Neural progenitor cell (in vitro differentiated cells): ENCODE data around the gene PPP2CA. TPM values are rescaled to one million over a fixed set of nuclear protein-coding genes. Genes with fewer than 3 reads are reported as not detected.

Experiments
- DNase-seq: peaks from one replicate; pipeline ENCODE4 v3.0.0-alpha.2; 2016; ENCODE audit warnings: low spot score
- H2AFZ ChIP-seq: fragments of 200-600 bp; sonication (generic); replicated peaks from 2 replicates; pipeline ENCODE4 v1.6.1; 2016; ENCODE audit warnings: antibody characterized with exemption
- H3F3A ChIP-seq: fragments of 200-600 bp; sonication (generic); 2 replicates; pipeline ENCODE4 v1.6.1; 2016; ENCODE audit warnings: antibody characterized with exemption, low read depth
- H3K27ac ChIP-seq: fragments of 200-600 bp; sonication (generic); 2 replicates; pipeline ENCODE4 v1.5.1; 2016; ENCODE audit warnings: mild to moderate bottlenecking
- H3K27me3 ChIP-seq: fragments of 200-600 bp; sonication (generic); 2 replicates; pipeline ENCODE4 v1.6.1; 2016; ENCODE audit warnings: mild to moderate bottlenecking, moderate library complexity
- H3K36me3 ChIP-seq: fragments of 200-600 bp; sonication (generic); 2 replicates; pipeline ENCODE4 v1.5.1; 2016
- H3K4me1 ChIP-seq: fragments of 200-600 bp; sonication (generic); 2 replicates; pipeline ENCODE4 v1.6.1; 2016; ENCODE audit warnings: mixed run types
- H3K4me2 ChIP-seq: fragments of 200-600 bp; sonication (generic); 2 replicates; pipeline ENCODE4 v1.6.1; 2016
- H3K4me3 ChIP-seq: fragments of 200-600 bp; sonication (generic); 2 replicates; pipeline ENCODE4 v1.5.1; 2016
- H3K79me2 ChIP-seq: fragments of 200-600 bp; sonication (generic); 2 replicates; pipeline ENCODE4 v1.6.1; 2016; ENCODE audit warnings: low read depth
- H3K9ac ChIP-seq: fragments of 200-600 bp; sonication (generic); 2 replicates; pipeline ENCODE4 v1.6.1; 2016
- H3K9me3 ChIP-seq: fragments of 200-600 bp; sonication (generic); 2 replicates; pipeline ENCODE4 v1.5.1; 2016; ENCODE audit warnings: low read depth
- H4K20me1 ChIP-seq: fragments of 200-600 bp; sonication (generic); 2 replicates; pipeline ENCODE4 v1.6.1; 2016; ENCODE audit warnings: low read depth
- H3K27ac Mint-ChIP-seq: 3 replicates; pipeline ENCODE4 v1.8.0; 2021; ENCODE audit warnings: mixed read lengths
- H3K27me3 Mint-ChIP-seq: 2 replicates; pipeline ENCODE4 v1.8.0; 2022; ENCODE audit warnings: low read depth, mild to moderate bottlenecking, inconsistent platforms, moderate library complexity, mixed read lengths; ENCODE audit not compliant: insufficient read depth
- H3K36me3 Mint-ChIP-seq: 3 replicates; pipeline ENCODE4 v1.8.0; 2021; ENCODE audit warnings: mixed read lengths
- H3K4me1 Mint-ChIP-seq: 3 replicates; pipeline ENCODE4 v1.8.0; 2021; ENCODE audit warnings: mixed read lengths
- H3K4me3 Mint-ChIP-seq: 3 replicates; pipeline ENCODE4 v1.8.0; 2021; ENCODE audit warnings: mild to moderate bottlenecking, moderate library complexity, mixed read lengths
- H3K9me3 Mint-ChIP-seq: 3 replicates; pipeline ENCODE4 v1.8.0; 2020; ENCODE audit warnings: mixed read lengths
- EZH2 ChIP-seq: fragments of 200-600 bp; sonication (generic); IDR thresholded peaks from 2 replicates; pipeline ENCODE4 v1.6.1; 2017; ENCODE audit warnings: antibody characterized with exemption, mild to moderate bottlenecking, moderate library complexity
- EZH2phosphoT487 ChIP-seq: fragments of 200-600 bp; sonication (generic); IDR thresholded peaks from 2 replicates; pipeline ENCODE4 v1.6.1; 2017; ENCODE audit warnings: antibody characterized with exemption
- total RNA-seq: library from RNA; depleted of rRNA; stranded (reverse); fragments of >200 nt; gene quantifications from 2 replicates; pipeline ENCODE4 v1.2.3, GENCODE V29; 2015; ENCODE audit warnings: low replicate concordance
- TF ChIP-seq, protein P1 (sequence below): fragments of 200-600 bp; sonication (generic); IDR thresholded peaks from 2 replicates; pipeline ENCODE4 v1.5.1; 2017; ENCODE audit warnings: antibody characterized with exemption, mild to moderate bottlenecking

Gene PPP2CA
- total RNA-seq, 1 donor from 2014 or later: 216 TPM

DNA sequence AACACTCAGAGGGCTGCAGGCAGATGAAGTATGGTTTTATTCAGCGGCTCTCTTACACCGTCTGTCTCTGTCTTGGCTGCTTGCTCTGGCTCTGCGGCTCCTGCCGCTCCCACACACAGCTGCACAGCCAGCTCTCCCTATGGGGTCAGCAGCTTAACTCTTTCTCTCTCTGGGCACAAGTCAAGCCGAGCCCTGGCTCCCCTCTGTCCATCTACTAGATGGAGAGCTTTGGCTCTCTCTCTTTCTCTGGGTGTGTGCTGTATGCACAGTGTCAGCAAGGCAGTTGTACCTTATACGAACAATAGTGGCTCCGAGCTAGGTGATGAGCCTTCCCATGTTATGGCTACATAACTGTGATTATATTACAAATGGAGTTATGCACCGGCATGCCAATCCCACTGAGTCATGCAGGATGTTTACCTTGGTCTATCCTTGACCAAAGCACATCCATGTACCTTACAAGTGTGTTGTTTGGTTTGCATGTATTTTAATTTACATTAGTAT lies 19.3 kb upstream of the PPP2CA start:
- H3K4me2 ChIP-seq: peak overlapping the region; percentile 55
- TF ChIP-seq EZH2: no peak
- TF ChIP-seq EZH2phosphoT487: no peak
- TF ChIP-seq, protein P1, sequence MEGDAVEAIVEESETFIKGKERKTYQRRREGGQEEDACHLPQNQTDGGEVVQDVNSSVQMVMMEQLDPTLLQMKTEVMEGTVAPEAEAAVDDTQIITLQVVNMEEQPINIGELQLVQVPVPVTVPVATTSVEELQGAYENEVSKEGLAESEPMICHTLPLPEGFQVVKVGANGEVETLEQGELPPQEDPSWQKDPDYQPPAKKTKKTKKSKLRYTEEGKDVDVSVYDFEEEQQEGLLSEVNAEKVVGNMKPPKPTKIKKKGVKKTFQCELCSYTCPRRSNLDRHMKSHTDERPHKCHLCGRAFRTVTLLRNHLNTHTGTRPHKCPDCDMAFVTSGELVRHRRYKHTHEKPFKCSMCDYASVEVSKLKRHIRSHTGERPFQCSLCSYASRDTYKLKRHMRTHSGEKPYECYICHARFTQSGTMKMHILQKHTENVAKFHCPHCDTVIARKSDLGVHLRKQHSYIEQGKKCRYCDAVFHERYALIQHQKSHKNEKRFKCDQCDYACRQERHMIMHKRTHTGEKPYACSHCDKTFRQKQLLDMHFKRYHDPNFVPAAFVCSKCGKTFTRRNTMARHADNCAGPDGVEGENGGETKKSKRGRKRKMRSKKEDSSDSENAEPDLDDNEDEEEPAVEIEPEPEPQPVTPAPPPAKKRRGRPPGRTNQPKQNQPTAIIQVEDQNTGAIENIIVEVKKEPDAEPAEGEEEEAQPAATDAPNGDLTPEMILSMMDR: no peak

DNA sequence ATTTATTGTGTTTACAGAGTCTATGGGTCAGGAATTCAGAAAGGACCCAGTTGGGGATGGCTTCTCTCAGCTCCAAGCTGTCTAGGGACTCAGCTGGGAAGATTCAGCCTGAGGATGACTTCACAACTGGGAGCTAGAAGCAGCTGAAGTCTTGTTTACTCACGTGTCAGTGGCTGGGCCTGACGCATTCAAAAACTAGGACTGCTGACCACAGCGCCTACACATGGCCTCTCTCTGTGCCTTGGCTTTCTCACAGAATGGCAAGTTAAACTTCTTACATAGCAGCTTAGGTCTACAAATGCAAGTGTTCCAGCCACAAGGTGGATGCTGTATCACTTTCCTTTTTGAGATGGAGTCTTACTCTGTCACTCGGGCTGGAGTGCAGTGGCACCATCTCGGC lies 16.3 kb upstream of the PPP2CA start:
- H3K9me3 Mint-ChIP-seq: no peaks in the 10 kb centered on the region
- Histone ChIP-seq H2AFZ (no peak overlapping the region), H3K9ac (no peak overlapping the region), H3K4me3 (no peak overlapping the region), H3K27ac (no peak overlapping the region), H3K27me3 (no peaks in the 10 kb centered on the region), H3K4me2 (no peak overlapping the region), H3K4me1 (peaks cover 16% of the 10 kb centered on the region), H3F3A (no peaks in the 10 kb centered on the region), H3K79me2 (no peaks in the 10 kb centered on the region), H3K36me3 (no peaks in the 10 kb centered on the region), H3K9me3 (no peaks in the 10 kb centered on the region), H4K20me1 (no peaks in the 10 kb centered on the region)
- no peak overlapping the region for H3K27ac Mint-ChIP-seq
- no peak for DNase-seq
- TF ChIP-seq, protein P1: no peak
- no peak for TF ChIP-seq EZH2phosphoT487
- TF ChIP-seq EZH2: no peak
- no peaks in the 10 kb centered on the region for H3K27me3 Mint-ChIP-seq
- H3K36me3 Mint-ChIP-seq: no peaks in the 10 kb centered on the region
- no peak overlapping the region for H3K4me3 Mint-ChIP-seq
- peaks cover 30% of the 10 kb centered on the region for H3K4me1 Mint-ChIP-seq

More for the DNA sequence above, 19.3 kb upstream of the PPP2CA start:
- Histone ChIP-seq H3F3A (no peaks in the 10 kb centered on the region), H3K4me1 (peaks cover 25% of the 10 kb centered on the region), H3K9me3 (no peaks in the 10 kb centered on the region), H3K27me3 (no peaks in the 10 kb centered on the region), H3K36me3 (no peaks in the 10 kb centered on the region), H3K27ac (no peak overlapping the region), H3K79me2 (no peaks in the 10 kb centered on the region), H2AFZ (peak overlapping the region; percentile 61), H3K4me3 (no peak overlapping the region), H3K9ac (no peak overlapping the region), H4K20me1 (no peaks in the 10 kb centered on the region)
- Mint-ChIP-seq H3K27me3 (no peaks in the 10 kb centered on the region), H3K4me3 (peak overlapping the region; percentile 16), H3K4me1 (peaks cover 39% of the 10 kb centered on the region), H3K27ac (no peak overlapping the region), H3K36me3 (no peaks in the 10 kb centered on the region), H3K9me3 (no peaks in the 10 kb centered on the region)
- DNase-seq: peak; percentile 63

DNA sequence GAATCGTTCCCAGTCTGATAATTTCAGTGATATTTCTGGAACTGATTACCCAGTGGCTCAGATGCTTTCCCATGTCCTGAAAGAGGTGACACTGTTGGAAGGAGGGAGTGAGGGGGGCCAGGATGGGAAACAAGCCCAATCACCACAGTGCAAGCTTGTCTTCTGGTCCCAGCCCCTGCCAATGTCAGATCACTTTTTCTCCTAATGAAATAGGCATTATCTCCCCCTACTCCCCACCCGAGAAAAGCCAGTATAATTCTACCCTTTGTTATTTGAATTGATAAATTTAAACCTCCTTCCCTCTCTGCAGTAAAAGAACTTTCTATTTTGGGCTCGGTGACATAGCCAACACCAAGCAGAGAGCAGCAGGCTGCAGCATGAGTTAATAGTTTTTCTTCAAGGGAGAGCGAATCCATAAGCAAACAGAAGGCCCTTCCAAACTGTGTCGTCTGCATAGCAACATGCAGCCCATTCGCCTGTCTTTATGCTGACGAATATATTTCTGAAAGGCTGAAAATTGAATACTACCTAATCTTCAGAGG lies 14.6 kb upstream of the PPP2CA start:
- peak; percentile 17 for DNase-seq
- TF ChIP-seq, protein P1: no peak
- TF ChIP-seq EZH2phosphoT487 (no peak), EZH2 (no peak)
- peaks cover 11% of the 10 kb centered on the region for H3K4me1 ChIP-seq
- no peak overlapping the region for H3K4me2 ChIP-seq
- Mint-ChIP-seq H3K4me3 (no peak overlapping the region), H3K4me1 (peaks cover 23% of the 10 kb centered on the region), H3K9me3 (no peaks in the 10 kb centered on the region), H3K27me3 (no peaks in the 10 kb centered on the region), H3K36me3 (no peaks in the 10 kb centered on the region), H3K27ac (no peak overlapping the region)
- H3K27ac ChIP-seq: no peak overlapping the region
- H3K4me3 ChIP-seq: no peak overlapping the region
- H4K20me1 ChIP-seq: no peaks in the 10 kb centered on the region
- H3K79me2 ChIP-seq: no peaks in the 10 kb centered on the region
- no peaks in the 10 kb centered on the region for H3K9me3 ChIP-seq
- H2AFZ ChIP-seq: peak overlapping the region; percentile 82
- H3K9ac ChIP-seq: no peak overlapping the region
- H3K36me3 ChIP-seq: no peaks in the 10 kb centered on the region
- H3K27me3 ChIP-seq: no peaks in the 10 kb centered on the region
- H3F3A ChIP-seq: no peaks in the 10 kb centered on the region
